Mesendoderm (in vitro differentiated cells): ENCODE results near the gene ANGEL1.

Experiments used
- DNase-seq: peaks from one replicate; pipeline ENCODE4 v3.0.0; 2013
- H2AK5ac ChIP-seq: 2 replicates; pipeline ENCODE4 v1.6.1; 2013; ENCODE audit warnings: low read length, inconsistent platforms
- H2BK120ac ChIP-seq: 2 replicates; pipeline ENCODE4 v1.6.1; 2013; ENCODE audit warnings: low read depth, mild to moderate bottlenecking, low read length, moderate library complexity, mixed read lengths
- H2BK15ac ChIP-seq: replicated peaks from 2 replicates; pipeline ENCODE4 v1.6.1; 2013; ENCODE audit warnings: low read depth, mild to moderate bottlenecking, moderate library complexity
- H2BK5ac ChIP-seq: 2 replicates; pipeline ENCODE4 v1.6.1; 2013; ENCODE audit warnings: low read length, inconsistent platforms
- H3K18ac ChIP-seq: 2 replicates; pipeline ENCODE4 v1.6.1; 2013; ENCODE audit warnings: mild to moderate bottlenecking, low read length, mixed read lengths
- H3K23ac ChIP-seq: one replicate; pipeline ENCODE4 v1.6.1; 2013; ENCODE audit warnings: low read length
- H3K27ac ChIP-seq: 2 replicates; pipeline ENCODE4 v1.5.1; 2013; ENCODE audit warnings: low read depth, mild to moderate bottlenecking, inconsistent platforms, low read length, moderate library complexity
- H3K27me3 ChIP-seq: 2 replicates; pipeline ENCODE4 v1.6.1; 2013; ENCODE audit warnings: low read length, control low read depth, mild to moderate bottlenecking, inconsistent platforms; ENCODE audit not compliant: insufficient read depth, poor library complexity
- H3K36me3 ChIP-seq: 2 replicates; pipeline ENCODE4 v1.6.1; 2013; ENCODE audit warnings: low read length, inconsistent platforms; ENCODE audit not compliant: control insufficient read depth, insufficient read depth
- H3K4ac ChIP-seq: one replicate; pipeline ENCODE4 v1.6.1; 2013; ENCODE audit warnings: low read depth, mild to moderate bottlenecking, low read length, moderate library complexity
- H3K4me1 ChIP-seq: 2 replicates; pipeline ENCODE4 v1.6.1; 2013; ENCODE audit warnings: low read depth, low read length, inconsistent platforms; ENCODE audit not compliant: control insufficient read depth
- H3K4me2 ChIP-seq: 2 replicates; pipeline ENCODE4 v1.6.1; 2013; ENCODE audit warnings: low read length
- H3K4me3 ChIP-seq: 2 replicates; pipeline ENCODE4 v1.5.1; 2013; ENCODE audit warnings: mild to moderate bottlenecking, low read length
- H3K56ac ChIP-seq: one replicate; pipeline ENCODE4 v1.6.1; 2013; ENCODE audit warnings: low read length
- H3K79me1 ChIP-seq: 2 replicates; pipeline ENCODE4 v1.6.1; 2013; ENCODE audit warnings: low read length, inconsistent platforms
- H3K79me2 ChIP-seq: 2 replicates; pipeline ENCODE4 v1.6.1; 2013; ENCODE audit warnings: mild to moderate bottlenecking, low read length; ENCODE audit not compliant: control insufficient read depth, insufficient read depth
- H3K9ac ChIP-seq: 2 replicates; pipeline ENCODE4 v1.6.1; 2013; ENCODE audit warnings: low read length, inconsistent platforms
- H4K5ac ChIP-seq: one replicate; pipeline ENCODE4 v1.6.1; 2013; ENCODE audit warnings: low read length
- H4K8ac ChIP-seq: one replicate; pipeline ENCODE4 v1.6.1; 2013; ENCODE audit warnings: low read depth, mild to moderate bottlenecking, control low read depth, low read length, moderate library complexity
- WGBS: extraction: QIAGEN DNeasy Blood & Tissue Kit; methylation state at CpG from one replicate; pipeline ENCODE4 v1.1.7; 2013; ENCODE audit warnings: low lambda C conversion rate, missing lambda C conversion rate; ENCODE audit not compliant: insufficient coverage; ENCODE audit errors: extremely low coverage; 5-methylcytosine and 5-hydroxymethylcytosine counted together

Gene ANGEL1

DNA sequence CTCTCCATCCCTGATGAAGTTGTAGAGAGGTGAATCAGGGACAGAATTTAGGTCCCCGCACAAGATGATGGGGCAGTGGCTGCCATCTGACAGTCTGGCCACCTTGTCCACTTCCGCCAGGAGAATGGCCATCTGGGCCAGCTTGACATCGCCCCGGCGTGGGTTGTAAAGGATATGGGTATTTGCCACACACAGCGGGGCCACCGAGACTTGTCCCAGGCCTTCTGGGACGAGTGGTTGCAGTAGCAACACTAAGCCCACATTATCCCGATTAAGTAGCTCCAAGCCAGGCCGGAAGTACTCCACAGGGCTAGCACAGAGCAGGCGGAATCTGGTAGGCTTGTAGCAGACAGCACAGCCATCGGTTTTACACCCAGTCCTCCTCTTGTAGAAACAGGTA lies 6.2 kb downstream of the ANGEL1 start:
- no peak overlapping the region for H2BK15ac ChIP-seq
- peaks cover 4% of the 10 kb centered on the region for H3K79me1 ChIP-seq
- no peak overlapping the region for H3K18ac ChIP-seq
- H3K36me3 ChIP-seq, result no peaks in the 10 kb centered on the region
- H2BK5ac ChIP-seq, result no peak overlapping the region
- no peak overlapping the region for H3K4me2 ChIP-seq
- WGBS, result no CpG with 5 or more reads among the region's 12 CpGs
- H3K4me1 ChIP-seq, result no peaks in the 10 kb centered on the region
- DNase-seq, result no peak
- no peak overlapping the region for H3K4me3 ChIP-seq
- H3K27ac ChIP-seq, result no peak overlapping the region
- H3K79me2 ChIP-seq, result no peaks in the 10 kb centered on the region
- H3K4ac ChIP-seq, result no peak overlapping the region
- no peak overlapping the region for H3K56ac ChIP-seq
- H2AK5ac ChIP-seq, result no peak overlapping the region
- no peak overlapping the region for H4K5ac ChIP-seq
- H2BK120ac ChIP-seq, result no peak overlapping the region
- no peak overlapping the region for H3K23ac ChIP-seq
- H3K27me3 ChIP-seq, result no peaks in the 10 kb centered on the region
- H3K9ac ChIP-seq, result no peak overlapping the region
- H4K8ac ChIP-seq, result no peak overlapping the region

DNA sequence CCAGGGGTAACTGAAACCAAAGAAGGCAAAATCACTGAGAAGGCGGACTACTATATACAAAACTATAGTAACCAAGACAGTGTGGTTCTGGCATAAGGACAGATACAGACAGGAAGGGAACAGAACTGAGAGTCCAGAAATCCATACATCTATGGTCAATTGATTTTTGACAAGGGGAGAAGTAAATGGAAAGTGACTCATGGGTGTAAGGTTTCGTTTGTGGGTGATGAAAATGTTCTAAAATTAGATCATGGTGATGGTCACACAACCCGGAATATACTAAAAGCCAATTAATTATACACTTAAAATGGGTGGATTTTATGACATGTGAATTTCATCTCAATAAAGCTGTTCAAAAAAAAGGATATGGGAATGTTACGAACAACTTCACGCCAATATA lies 18.7 kb downstream of the ANGEL1 start:
- Histone ChIP-seq H3K27me3 (no peaks in the 10 kb centered on the region), H3K79me1 (no peaks in the 10 kb centered on the region), H3K4me3 (no peak overlapping the region), H3K79me2 (no peaks in the 10 kb centered on the region), H2BK15ac (no peak overlapping the region), H4K8ac (no peak overlapping the region), H3K18ac (no peak overlapping the region), H3K9ac (no peak overlapping the region), H3K36me3 (no peaks in the 10 kb centered on the region), H3K4me2 (no peak overlapping the region), H2BK120ac (no peak overlapping the region), H4K5ac (no peak overlapping the region), H2AK5ac (no peak overlapping the region), H3K4ac (no peak overlapping the region), H3K23ac (no peak overlapping the region), H2BK5ac (no peak overlapping the region), H3K4me1 (no peaks in the 10 kb centered on the region), H3K27ac (no peak overlapping the region), H3K56ac (no peak overlapping the region)
- DNase-seq, result no peak
- WGBS, result no CpG with 5 or more reads among the region's 5 CpGs

DNA sequence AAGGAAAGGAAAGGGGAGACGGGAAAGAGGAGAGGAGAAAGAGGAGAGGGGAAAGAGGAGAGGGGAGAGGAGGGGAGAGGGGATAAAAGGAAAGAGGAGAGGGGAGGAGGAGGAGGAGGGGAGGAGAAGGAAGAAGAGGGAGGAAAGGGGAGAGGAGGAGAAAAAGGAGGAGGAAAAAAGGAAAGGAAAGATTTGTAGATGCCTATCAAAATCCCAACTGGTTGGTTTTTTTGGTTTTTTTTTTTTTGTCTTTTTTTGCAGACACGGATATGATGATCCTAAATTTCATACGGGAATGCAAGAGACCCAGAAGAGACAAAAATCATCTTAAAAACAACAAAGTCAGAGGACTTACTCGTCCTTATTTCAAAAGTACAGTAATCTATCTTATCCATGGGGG lies 19.4 kb downstream of the ANGEL1 start:
- no peak overlapping the region for H2BK15ac ChIP-seq
- no peak overlapping the region for H2AK5ac ChIP-seq
- H3K56ac ChIP-seq, result no peak overlapping the region
- no peak overlapping the region for H3K4me3 ChIP-seq
- H3K4ac ChIP-seq, result no peak overlapping the region
- no peaks in the 10 kb centered on the region for H3K79me2 ChIP-seq
- no peak overlapping the region for H3K9ac ChIP-seq
- H3K23ac ChIP-seq, result no peak overlapping the region
- no peak overlapping the region for H3K27ac ChIP-seq
- no peak overlapping the region for H3K4me2 ChIP-seq
- no peak for DNase-seq
- no peaks in the 10 kb centered on the region for H3K79me1 ChIP-seq
- no peak overlapping the region for H2BK120ac ChIP-seq
- H4K5ac ChIP-seq, result no peak overlapping the region
- H4K8ac ChIP-seq, result no peak overlapping the region
- H3K27me3 ChIP-seq, result no peaks in the 10 kb centered on the region
- WGBS, result no CpG with 5 or more reads among the region's 4 CpGs
- no peaks in the 10 kb centered on the region for H3K4me1 ChIP-seq
- H2BK5ac ChIP-seq, result no peak overlapping the region
- no peaks in the 10 kb centered on the region for H3K36me3 ChIP-seq
- H3K18ac ChIP-seq, result no peak overlapping the region

DNA sequence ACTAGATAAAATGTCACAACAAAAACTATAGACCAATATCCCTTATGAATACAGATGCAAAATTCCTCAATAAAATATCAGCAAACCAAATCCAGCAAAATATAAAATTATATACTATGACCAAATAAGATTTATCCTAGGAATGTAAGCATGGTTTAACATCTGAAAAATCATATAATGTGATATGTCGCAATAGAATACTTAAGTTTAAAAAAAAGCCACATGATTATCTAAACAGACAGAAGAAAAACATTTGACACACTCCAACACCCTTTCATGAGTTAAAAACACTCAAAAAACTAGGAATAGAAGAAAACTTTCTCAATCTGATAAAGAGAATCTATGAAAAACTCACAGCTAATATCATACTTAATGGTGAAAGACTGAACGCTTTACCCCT lies 20.3 kb downstream of the ANGEL1 start:
- Histone ChIP-seq H3K9ac (no peak overlapping the region), H3K23ac (no peak overlapping the region), H4K8ac (no peak overlapping the region), H2BK15ac (no peak overlapping the region), H3K4me1 (no peaks in the 10 kb centered on the region), H3K4me2 (no peak overlapping the region), H3K27me3 (no peaks in the 10 kb centered on the region), H3K36me3 (no peaks in the 10 kb centered on the region), H3K27ac (no peak overlapping the region), H3K56ac (no peak overlapping the region), H3K4ac (no peak overlapping the region), H3K4me3 (no peak overlapping the region), H4K5ac (no peak overlapping the region), H2BK120ac (no peak overlapping the region), H3K79me2 (no peaks in the 10 kb centered on the region), H2AK5ac (no peak overlapping the region), H3K79me1 (no peaks in the 10 kb centered on the region), H2BK5ac (no peak overlapping the region), H3K18ac (no peak overlapping the region)
- no peak for DNase-seq
- no CpG with 5 or more reads among the region's 2 CpGs for WGBS

DNA sequence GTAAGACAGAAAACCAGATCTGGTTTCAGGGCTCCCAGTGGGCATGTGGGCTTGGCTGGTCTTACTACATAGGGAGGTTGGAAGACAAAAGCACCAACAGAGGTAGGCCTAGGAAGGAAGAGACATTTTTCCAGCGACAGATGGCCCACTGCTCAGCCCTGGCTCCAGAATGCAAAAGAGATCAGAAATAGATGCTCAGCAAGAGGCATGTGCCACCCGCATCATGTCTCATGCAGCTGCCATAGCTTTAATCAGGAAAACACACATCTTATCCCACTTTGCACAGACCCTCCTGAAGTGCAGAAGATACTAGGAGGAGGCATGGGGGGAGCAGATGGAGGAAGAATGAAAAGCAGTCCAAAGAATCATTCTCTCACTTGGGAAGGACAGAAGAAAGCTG lies 26.1 kb downstream of the ANGEL1 start:
- no peaks in the 10 kb centered on the region for H3K27me3 ChIP-seq
- no peak overlapping the region for H3K27ac ChIP-seq
- DNase-seq, result no peak
- no peak overlapping the region for H3K4me3 ChIP-seq
- no peak overlapping the region for H2BK120ac ChIP-seq
- no CpG with 5 or more reads among the region's 2 CpGs for WGBS
- no peaks in the 10 kb centered on the region for H3K79me1 ChIP-seq
- H3K4ac ChIP-seq, result no peak overlapping the region
- H3K56ac ChIP-seq, result no peak overlapping the region
- no peak overlapping the region for H3K18ac ChIP-seq
- no peak overlapping the region for H4K5ac ChIP-seq
- no peaks in the 10 kb centered on the region for H3K79me2 ChIP-seq
- no peak overlapping the region for H2BK15ac ChIP-seq
- H3K4me1 ChIP-seq, result peaks cover 10% of the 10 kb centered on the region
- H2BK5ac ChIP-seq, result no peak overlapping the region
- no peak overlapping the region for H3K23ac ChIP-seq
- H3K4me2 ChIP-seq, result no peak overlapping the region
- H4K8ac ChIP-seq, result no peak overlapping the region
- H3K36me3 ChIP-seq, result no peaks in the 10 kb centered on the region
- H3K9ac ChIP-seq, result no peak overlapping the region
- H2AK5ac ChIP-seq, result no peak overlapping the region

DNA sequence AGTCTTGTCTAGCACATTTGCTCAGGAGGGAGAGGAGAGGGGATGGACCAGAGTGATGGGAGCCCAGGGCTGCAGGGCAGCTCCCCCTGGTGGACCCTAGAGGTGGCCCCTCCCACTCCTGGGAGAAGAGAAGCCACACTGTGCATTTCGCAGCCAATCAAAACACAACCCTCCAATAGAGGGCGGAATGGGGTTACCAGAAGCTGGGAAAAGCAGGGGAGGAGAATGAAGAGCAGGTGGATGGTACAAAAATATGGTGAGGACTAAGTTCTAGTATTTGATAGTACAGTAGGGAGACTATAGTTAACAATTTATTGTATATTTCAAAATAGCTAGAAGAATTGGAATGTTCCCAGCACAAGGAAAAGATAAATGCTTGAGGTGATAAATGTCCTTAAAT lies 27.8 kb downstream of the ANGEL1 start:
- no peak overlapping the region for H3K9ac ChIP-seq
- peak; percentile 92 for DNase-seq
- no peak overlapping the region for H3K56ac ChIP-seq
- no peak overlapping the region for H3K27ac ChIP-seq
- no peaks in the 10 kb centered on the region for H3K79me2 ChIP-seq
- no peak overlapping the region for H3K18ac ChIP-seq
- no peak overlapping the region for H2AK5ac ChIP-seq
- no peak overlapping the region for H4K5ac ChIP-seq
- no peak overlapping the region for H3K4me3 ChIP-seq
- no peak overlapping the region for H2BK5ac ChIP-seq
- H2BK120ac ChIP-seq, result no peak overlapping the region
- WGBS, result no CpG with 5 or more reads among the region's 2 CpGs
- no peak overlapping the region for H3K4ac ChIP-seq
- H3K36me3 ChIP-seq, result no peaks in the 10 kb centered on the region
- no peaks in the 10 kb centered on the region for H3K79me1 ChIP-seq
- H4K8ac ChIP-seq, result no peak overlapping the region
- H3K23ac ChIP-seq, result no peak overlapping the region
- H3K27me3 ChIP-seq, result no peaks in the 10 kb centered on the region
- H3K4me1 ChIP-seq, result peaks cover 10% of the 10 kb centered on the region
- no peak overlapping the region for H2BK15ac ChIP-seq
- H3K4me2 ChIP-seq, result no peak overlapping the region
